Skeletal muscle tissue (tissue), 2 donors: Measurements from ENCODE around the gene KIF24. TPM values are rescaled to one million over a fixed set of nuclear protein-coding genes. Genes with fewer than 3 reads are reported as not detected.

Experiments
- small RNA-seq: library from RNA; depleted of rRNA; stranded (forward); fragments of <200 nt; gene quantifications from one replicate; pipeline ENCODE3, GENCODE V24; 2014
- total RNA-seq: library from RNA; depleted of rRNA; stranded (reverse); fragments of >200 nt; gene quantifications from one replicate; pipeline ENCODE4 v1.2.3, GENCODE V29; 2014

The KIF24 gene
- total RNA-seq, 1 donor from 2014 or later = 5.7 TPM

Small RNAs within 50 kb of the gene (small RNA-seq; reads per million reads assigned to genes)
- 0.09 reads per million for gene RNU2-50P

Other genes with a start within 250 kb of the KIF24 start
- 36.5 TPM for gene DCAF12, start 202.6 kb downstream of the KIF24 start, total RNA-seq
- 21.4 TPM for gene UBAP1, start 150.2 kb downstream of the KIF24 start, total RNA-seq
- 32.9 TPM for gene NUDT2, start 301 bp upstream of the KIF24 start, total RNA-seq
- gene MYORG, start 47.6 kb upstream of the KIF24 start, total RNA-seq = 4.2 TPM
- 2.6 TPM for gene FAM219A, start 129.3 kb upstream of the KIF24 start, total RNA-seq
- gene DNAI1, start 129.5 kb upstream of the KIF24 start, total RNA-seq = not detected
- 4.2 TPM for gene ENHO, start 193.7 kb upstream of the KIF24 start, total RNA-seq